ENCODE results near the gene C4orf36. TPM values are rescaled to one million over a fixed set of nuclear protein-coding genes. Genes with fewer than 3 reads are reported as not detected.

The C4orf36 gene
- total and polyA plus RNA-seq, 2 donors (not counting 3 experiments of a cell fraction or from before 2014, with no cell fraction given) = 0.66 TPM; not detected in 1

DNA sequence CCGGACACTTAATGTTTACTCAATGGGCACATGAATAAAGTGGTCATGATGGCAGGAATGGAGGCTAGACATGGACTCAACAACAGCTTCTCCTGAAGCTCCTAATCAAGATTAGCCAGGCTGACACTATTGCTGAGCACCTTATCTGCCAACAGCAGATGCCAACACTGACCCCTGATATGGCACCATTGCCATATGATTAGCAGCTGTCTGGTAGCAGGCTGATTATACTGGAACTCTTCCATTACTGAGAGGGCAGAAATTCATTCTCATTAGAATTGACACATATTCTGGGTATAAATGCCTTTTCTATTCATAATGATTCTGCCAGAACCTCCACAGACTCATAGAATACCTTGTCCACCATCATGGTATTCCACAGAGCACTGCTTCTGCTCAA is 24.2 kb upstream of the C4orf36 start:
- CTCF ChIA-PET = interaction anchor here (0.8 kb wide), 1 partner anchor 14 kb away, joined by 3 read pairs; no protein-coding TSS in a partner anchor
- FAIRE-seq (no peak), DNase-seq (ENCODE audit: low read depth, low spot score) (no peak)
- BruUV-seq (replicated peaks) = no TSS peak
- Histone ChIP-seq H3K27me3 (ENCODE audit: control insufficient read depth in 2 of 2, insufficient read depth in 2 of 2, low read length in 2 of 2) (no peaks in the 10 kb centered on the region), H4K20me1 (replicated peaks; ENCODE audit: control insufficient read depth, extremely low read depth, insufficient read depth, low read length) (no peaks in the 10 kb centered on the region), H3K36me3 (ENCODE audit: control insufficient read depth in 2 of 2, extremely low read depth in 1 of 2, insufficient read depth in 2 of 2, low read length in 2 of 2) (no peaks in the 10 kb centered on the region), H3K4me2 (ENCODE audit: insufficient read depth, low read length) (no peak overlapping the region), H3K9me3 (replicated peaks; ENCODE audit: control insufficient read depth, insufficient read depth, low read length) (no peaks in the 10 kb centered on the region), H3K4me1 (ENCODE audit: control insufficient read depth, extremely low read depth, insufficient read depth, low read length) (no peaks in the 10 kb centered on the region), H3K4me3 (replicated peaks in 1 of 3; ENCODE audit: insufficient read depth in 1 of 3, low read depth in 1 of 3, low read length in 3 of 3) (no peak overlapping the region), H3K9me1 (replicated peaks; ENCODE audit: control insufficient read depth, extremely low read depth, insufficient read depth, low read length) (no peaks in the 10 kb centered on the region), H3K27ac (ENCODE audit: insufficient read depth, low read depth, low read length) (no peak overlapping the region), H3K9ac (replicated peaks; ENCODE audit: extremely low read depth, insufficient read depth, low read length) (no peak overlapping the region), H3K79me2 (ENCODE audit: control insufficient read depth, insufficient read depth, low read length) (no peaks in the 10 kb centered on the region), H2AFZ (ENCODE audit: low read depth, low read length) (no peak overlapping the region)
- dilution Hi-C loops (cut with MboI; ENCODE audit: extremely low pct_ligation_motif_present, low sequenced_read_pairs) = loop anchor here (25.0 kb wide), 1 partner anchor 196 kb away; no protein-coding TSS in a partner anchor
- TF ChIP-seq POLR2A (IDR thresholded peaks at IDR 0.05; ENCODE audit: low read depth, low read length) (no peak), GATA2 (IDR thresholded peaks at IDR 0.05; ENCODE audit: insufficient read depth, insufficient read length, low read depth, low read length) (no peak)
- intact Hi-C loops (cut with micrococcal nuclease) = no loop called here
- POLR2A ChIA-PET = no interaction called here

DNA sequence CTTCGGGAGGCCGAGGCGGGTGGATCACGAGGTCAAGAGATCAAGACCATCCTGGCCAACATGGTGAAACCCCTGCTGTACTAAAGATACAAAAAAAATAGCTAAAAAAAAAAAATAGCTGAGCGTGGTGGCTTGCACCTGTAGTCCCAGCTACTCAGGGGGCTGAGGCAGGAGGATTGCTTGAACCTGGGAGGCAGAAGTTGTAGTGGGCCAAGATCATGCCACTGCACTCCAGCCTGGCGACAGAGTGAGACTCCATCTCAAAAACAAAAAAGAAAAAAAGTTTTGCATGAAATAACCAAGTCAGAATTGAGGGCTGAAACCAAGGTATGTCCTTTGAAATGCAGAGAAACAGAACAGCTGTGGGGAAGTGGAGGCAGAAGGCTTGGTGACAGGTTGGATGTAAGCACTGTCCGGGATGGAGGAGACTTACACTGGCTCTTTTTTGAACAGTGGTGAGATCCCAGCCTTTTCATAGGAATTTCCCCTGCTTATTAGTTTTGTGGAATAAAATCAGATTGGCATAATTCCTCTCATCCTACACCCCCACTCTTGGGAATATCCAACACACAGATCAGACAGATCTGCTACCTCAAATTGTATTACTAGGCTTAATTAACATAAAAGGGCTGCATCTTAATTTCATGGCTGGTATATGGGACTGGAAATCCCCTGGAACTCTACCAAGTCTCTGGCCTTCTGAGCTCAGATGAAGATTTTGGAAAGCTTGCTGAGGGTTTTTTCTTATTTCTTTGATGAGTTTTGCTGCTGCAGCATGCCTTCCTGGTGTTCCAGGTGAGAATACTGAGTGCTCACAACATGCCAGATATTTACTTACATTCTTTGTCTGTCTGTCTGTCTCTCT is 18.8 kb upstream of the C4orf36 start:
- H3K9me3 ChIP-seq (replicated peaks; ENCODE audit: control insufficient read depth, insufficient read depth, low read length) = no peaks in the 10 kb centered on the region
- no peak overlapping the region for H3K4me3 ChIP-seq (replicated peaks in 1 of 3; ENCODE audit: insufficient read depth in 1 of 3, low read depth in 1 of 3, low read length in 3 of 3)
- dilution Hi-C loops (cut with MboI; ENCODE audit: extremely low pct_ligation_motif_present, low sequenced_read_pairs) (loop anchor here (25.0 kb wide), 1 partner anchor 201 kb away; no protein-coding TSS in a partner anchor), intact Hi-C loops (cut with micrococcal nuclease) (no loop called here)
- FAIRE-seq (no peak), DNase-seq (ENCODE audit: low read depth, low spot score) (no peak)
- no peak overlapping the region for H3K27ac ChIP-seq (ENCODE audit: insufficient read depth, low read depth, low read length)
- no peak overlapping the region for H3K9ac ChIP-seq (replicated peaks; ENCODE audit: extremely low read depth, insufficient read depth, low read length)
- no peak overlapping the region for H2AFZ ChIP-seq (ENCODE audit: low read depth, low read length)
- no peaks in the 10 kb centered on the region for H3K9me1 ChIP-seq (replicated peaks; ENCODE audit: control insufficient read depth, extremely low read depth, insufficient read depth, low read length)
- POLR2A ChIA-PET = no interaction called here
- no peaks in the 10 kb centered on the region for H4K20me1 ChIP-seq (replicated peaks; ENCODE audit: control insufficient read depth, extremely low read depth, insufficient read depth, low read length)
- H3K79me2 ChIP-seq (ENCODE audit: control insufficient read depth, insufficient read depth, low read length) = no peaks in the 10 kb centered on the region
- CTCF ChIA-PET = interaction anchor here (0.8 to 2.2 kb wide), 2 partner anchors 12 to 14 kb away, joined by 4 to 9 read pairs; no protein-coding TSS in a partner anchor
- TF ChIP-seq POLR2A (IDR thresholded peaks at IDR 0.05; ENCODE audit: low read depth, low read length) = no peak
- no peak for TF ChIP-seq MYC (IDR thresholded peaks at IDR 0.05; ENCODE audit: low read depth, low read length)
- no peak for TF ChIP-seq FOS (IDR thresholded peaks at IDR 0.05; ENCODE audit: borderline replicate concordance, insufficient read depth, low read length)
- TF ChIP-seq EZH2 (IDR thresholded peaks at IDR 0.05; ENCODE audit: borderline replicate concordance, low read depth, low read length, severe bottlenecking) = no peak
- TF ChIP-seq, protein P1, sequence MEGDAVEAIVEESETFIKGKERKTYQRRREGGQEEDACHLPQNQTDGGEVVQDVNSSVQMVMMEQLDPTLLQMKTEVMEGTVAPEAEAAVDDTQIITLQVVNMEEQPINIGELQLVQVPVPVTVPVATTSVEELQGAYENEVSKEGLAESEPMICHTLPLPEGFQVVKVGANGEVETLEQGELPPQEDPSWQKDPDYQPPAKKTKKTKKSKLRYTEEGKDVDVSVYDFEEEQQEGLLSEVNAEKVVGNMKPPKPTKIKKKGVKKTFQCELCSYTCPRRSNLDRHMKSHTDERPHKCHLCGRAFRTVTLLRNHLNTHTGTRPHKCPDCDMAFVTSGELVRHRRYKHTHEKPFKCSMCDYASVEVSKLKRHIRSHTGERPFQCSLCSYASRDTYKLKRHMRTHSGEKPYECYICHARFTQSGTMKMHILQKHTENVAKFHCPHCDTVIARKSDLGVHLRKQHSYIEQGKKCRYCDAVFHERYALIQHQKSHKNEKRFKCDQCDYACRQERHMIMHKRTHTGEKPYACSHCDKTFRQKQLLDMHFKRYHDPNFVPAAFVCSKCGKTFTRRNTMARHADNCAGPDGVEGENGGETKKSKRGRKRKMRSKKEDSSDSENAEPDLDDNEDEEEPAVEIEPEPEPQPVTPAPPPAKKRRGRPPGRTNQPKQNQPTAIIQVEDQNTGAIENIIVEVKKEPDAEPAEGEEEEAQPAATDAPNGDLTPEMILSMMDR (IDR thresholded peaks at IDR 0.05; ENCODE audit: extremely low read depth in 1 of 2, insufficient read depth in 1 of 2, low read depth in 1 of 2, low read length in 2 of 2) = no peak
- TF ChIP-seq POLR2AphosphoS5 (IDR thresholded peaks at IDR 0.05; ENCODE audit: insufficient read depth, low read depth, low read length) = no peak
- no peak for TF ChIP-seq JUN (IDR thresholded peaks at IDR 0.05; ENCODE audit: borderline replicate concordance, insufficient read depth, insufficient read length, low read depth)
- TF ChIP-seq GATA2 (IDR thresholded peaks at IDR 0.05; ENCODE audit: insufficient read depth, insufficient read length, low read depth, low read length) = no peak
- TF ChIP-seq, protein P2, sequence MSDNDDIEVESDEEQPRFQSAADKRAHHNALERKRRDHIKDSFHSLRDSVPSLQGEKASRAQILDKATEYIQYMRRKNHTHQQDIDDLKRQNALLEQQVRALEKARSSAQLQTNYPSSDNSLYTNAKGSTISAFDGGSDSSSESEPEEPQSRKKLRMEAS (IDR thresholded peaks at IDR 0.05; ENCODE audit: insufficient read depth, insufficient read length) = no peak
- H3K4me1 ChIP-seq (ENCODE audit: control insufficient read depth, extremely low read depth, insufficient read depth, low read length) = no peaks in the 10 kb centered on the region
- no TSS peak for BruUV-seq (replicated peaks)
- no peaks in the 10 kb centered on the region for H3K36me3 ChIP-seq (ENCODE audit: control insufficient read depth in 2 of 2, extremely low read depth in 1 of 2, insufficient read depth in 2 of 2, low read length in 2 of 2)
- no peak overlapping the region for H3K4me2 ChIP-seq (ENCODE audit: insufficient read depth, low read length)
- no peaks in the 10 kb centered on the region for H3K27me3 ChIP-seq (ENCODE audit: control insufficient read depth in 2 of 2, insufficient read depth in 2 of 2, low read length in 2 of 2)
